ENCODE measurements around the gene AFAP1.

The AFAP1 gene

DNA sequence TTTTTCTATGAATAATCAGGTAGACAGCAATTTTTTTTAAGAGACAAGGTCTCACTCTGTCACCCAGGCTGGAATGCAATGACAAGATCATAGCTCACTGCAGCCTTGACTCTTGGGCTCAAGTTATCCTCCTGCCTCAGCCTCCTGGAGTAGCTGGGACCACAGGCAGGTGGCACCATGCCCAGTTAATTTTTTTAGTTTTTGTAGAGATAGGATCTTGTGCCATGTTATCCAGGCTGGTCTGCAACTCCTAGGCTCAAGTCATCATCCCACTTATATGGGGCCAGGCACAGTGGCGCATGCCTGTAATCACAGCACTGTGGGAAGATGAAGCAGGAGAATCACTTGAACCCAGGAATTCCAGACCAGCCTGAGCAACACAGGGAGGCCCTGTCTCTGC, 26.8 kb downstream of the AFAP1 start:
- no peak for DNase-seq

- peak; percentile 94 for DNase-seq
Observed at GRCh38 chr4:7910952-7911578, 28.6 kb downstream of the AFAP1 start.

- no peak for DNase-seq
Observed at GRCh38 chr4:7910263-7910896, 29.3 kb downstream of the AFAP1 start.

DNA sequence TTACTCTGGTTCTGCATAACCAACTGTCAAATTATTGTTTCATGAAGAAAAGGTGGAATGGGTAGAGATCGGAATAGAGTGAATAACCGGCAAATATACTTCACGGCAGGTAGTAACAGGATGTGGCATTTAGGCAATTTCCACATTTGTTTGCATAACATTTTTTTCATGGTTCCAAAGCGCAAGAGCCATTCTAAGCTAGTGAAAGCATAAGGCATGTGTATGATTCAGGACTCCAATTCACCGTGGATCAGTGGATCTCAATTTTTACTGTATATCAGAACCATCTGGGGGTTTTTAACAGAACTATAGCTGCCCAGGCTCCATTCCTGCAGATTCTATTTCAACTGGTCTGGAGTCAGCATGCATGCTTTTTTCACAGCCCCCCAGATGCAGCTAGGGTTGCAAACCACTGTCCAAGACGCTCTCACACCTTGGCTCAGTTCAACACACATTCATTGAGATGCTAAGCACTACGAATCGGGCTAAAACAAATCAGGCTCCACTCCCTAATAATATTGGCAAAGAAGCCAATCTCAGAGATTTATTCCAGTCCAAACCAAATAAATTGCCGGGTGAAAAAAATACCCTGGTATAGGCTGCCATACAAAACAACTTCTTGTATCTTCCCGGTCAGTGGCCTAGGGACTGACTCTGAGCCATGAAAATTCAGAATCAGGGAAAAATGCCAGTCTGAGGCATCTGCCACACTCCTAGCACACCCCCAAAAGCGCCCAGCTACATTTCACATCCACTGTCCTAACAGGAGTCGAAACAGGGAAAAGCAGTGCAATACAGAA, 30.0 kb downstream of the AFAP1 start:
- no peak for DNase-seq

GRCh38 chr4:7908668-7909067, 31.0 kb downstream of the AFAP1 start:
- no peak for DNase-seq

- no peak for DNase-seq
Observed at GRCh38 chr4:7907142-7907541, 32.5 kb downstream of the AFAP1 start.

GRCh38 chr4:7906171-7906701, 33.4 kb downstream of the AFAP1 start:
- DNase-seq: no peak

GRCh38 chr4:7904952-7905915, 34.4 kb downstream of the AFAP1 start:
- no peak for DNase-seq

DNA sequence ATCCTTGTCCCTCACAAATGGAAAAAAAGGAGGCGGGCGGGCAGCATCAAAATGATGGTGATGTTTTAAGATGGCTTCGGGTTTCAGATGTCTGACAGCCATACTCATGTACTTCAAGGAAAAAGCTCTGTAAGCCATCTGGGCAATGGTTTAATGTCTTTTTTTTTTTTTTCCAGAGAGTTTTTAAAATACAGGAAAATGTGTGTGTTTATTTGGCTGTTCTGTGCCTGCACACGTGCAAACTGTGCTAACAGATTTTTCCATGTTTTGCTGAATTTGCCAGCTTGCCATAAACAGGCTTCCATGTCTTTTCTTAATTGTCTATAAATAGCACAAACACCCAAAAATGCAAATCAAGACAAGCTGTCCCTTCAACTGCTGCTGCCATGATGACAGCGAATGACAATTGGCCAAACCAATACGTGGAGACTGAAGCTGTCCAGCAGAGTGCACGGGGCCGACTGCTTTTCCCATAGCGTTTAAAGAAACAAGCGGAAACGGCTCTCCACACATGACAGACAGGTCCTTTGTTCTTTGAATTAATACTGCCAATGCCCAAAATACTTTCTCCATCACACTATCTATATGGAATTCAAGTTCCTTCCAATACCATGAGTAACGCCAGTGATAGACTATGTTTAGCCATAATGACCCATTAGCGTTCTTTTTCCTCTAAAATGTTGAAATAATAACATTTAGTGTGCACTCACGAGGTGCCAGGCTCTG, 35.7 kb downstream of the AFAP1 start:
- no peak for DNase-seq

GRCh38 chr4:7902826-7903225, 36.8 kb downstream of the AFAP1 start:
- DNase-seq: no peak

DNA sequence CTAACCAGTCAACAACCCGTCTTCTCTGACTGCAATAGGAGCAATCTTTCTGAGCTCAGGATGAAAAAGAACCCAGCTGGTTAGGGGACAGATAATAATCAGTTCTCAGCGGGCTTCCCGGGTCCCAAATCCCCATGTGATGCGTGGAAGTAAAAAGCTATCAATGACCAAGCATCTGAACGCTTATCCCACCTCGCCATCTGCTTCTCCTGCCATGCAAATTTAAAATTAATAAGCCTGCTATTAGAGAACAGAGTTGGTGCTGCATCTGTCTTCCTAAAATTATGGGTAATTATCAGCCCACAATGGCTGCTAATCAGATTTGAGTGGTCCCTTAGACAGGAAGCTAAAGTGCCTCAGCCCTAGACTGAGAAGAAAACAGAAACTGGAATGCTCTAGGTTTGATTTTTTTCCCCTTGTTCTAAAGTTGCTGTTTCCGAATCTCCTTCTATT, 37.5 kb downstream of the AFAP1 start:
- DNase-seq: peak; percentile 99

DNA sequence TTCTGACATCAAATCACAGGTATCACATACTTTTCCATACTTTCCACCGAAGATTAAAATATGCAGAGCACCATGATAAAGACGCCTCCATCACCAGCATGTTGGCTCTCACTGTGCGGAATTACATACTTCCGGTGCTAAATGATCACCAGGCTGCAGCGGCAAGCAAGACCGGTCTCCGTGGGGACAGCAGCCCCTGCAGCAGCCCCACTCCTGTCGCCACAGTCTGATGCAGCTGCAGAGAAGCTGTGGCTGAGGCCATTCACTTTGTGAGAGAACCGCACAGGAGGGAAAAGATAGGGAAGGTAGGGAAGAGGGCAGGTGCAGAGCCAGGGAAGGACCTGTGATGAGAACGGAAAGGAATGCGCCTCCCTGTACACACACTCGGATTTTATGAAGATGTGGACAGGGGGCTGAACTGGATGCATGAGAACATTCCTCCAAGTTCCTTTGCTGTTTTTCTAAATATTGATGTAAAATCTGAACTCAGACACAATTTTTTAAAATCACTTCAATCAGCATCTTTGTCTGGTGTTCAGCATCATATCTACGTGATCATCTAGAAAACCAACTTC, 38.3 kb downstream of the AFAP1 start:
- DNase-seq: no peak

GRCh38 chr4:7900334-7900909, 39.2 kb downstream of the AFAP1 start:
- no peak for DNase-seq

DNA sequence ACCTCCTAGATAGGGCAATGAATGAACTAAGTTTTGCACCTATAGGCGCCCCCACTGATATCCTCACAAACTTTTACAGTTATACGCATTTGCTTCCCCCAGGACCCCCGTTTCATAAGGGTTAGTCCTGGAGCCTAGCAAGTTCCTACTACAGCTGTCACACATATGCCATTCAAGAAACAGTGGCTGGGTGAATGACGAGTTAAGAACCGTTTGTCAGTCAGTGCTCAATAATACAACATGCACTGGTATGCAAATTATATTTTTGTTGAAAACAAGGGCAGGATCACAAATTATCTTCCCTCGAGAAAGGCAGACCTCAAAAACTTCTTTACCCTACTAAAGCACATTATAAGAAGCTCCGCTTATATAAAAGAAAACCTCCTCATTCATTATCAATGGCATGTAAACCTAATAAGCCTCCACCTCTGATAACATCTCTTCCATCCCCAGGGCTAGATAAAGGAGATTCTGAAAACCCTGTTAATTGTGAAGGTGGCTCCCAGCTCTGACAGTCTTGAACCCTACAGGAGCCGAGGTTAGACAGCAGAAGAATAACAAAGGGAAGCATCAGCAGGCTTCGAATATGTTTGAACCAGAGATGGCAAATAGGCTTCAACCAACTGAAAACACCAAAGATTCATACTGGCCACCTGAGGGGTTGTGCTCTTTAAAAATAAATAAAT, 40.3 kb downstream of the AFAP1 start:
- no peak for DNase-seq

DNA sequence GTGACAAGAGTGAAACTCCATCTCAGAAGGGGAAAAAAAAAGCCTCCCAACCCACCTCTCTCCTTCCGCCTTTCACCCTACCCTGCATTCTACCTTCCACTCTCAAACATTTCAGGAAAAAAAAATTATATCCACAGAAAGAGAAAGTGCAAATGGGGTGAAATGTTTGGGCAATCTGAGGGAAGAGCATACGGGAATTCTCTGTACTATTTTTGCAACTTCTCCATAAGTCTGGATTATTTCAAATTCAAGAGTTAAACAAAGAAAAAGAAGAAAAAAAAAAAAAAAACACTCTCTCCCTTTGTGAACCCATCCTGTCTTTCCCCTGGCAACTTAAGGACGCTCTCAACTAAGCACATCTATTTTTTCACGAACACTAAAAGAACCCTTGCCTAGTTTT, 41.3 kb downstream of the AFAP1 start:
- no peak for DNase-seq

GRCh38 chr4:7897811-7898210, 41.9 kb downstream of the AFAP1 start:
- no peak for DNase-seq

- DNase-seq: peak; percentile 97
Observed at GRCh38 chr4:7894677-7895181, 44.9 kb downstream of the AFAP1 start.

DNA sequence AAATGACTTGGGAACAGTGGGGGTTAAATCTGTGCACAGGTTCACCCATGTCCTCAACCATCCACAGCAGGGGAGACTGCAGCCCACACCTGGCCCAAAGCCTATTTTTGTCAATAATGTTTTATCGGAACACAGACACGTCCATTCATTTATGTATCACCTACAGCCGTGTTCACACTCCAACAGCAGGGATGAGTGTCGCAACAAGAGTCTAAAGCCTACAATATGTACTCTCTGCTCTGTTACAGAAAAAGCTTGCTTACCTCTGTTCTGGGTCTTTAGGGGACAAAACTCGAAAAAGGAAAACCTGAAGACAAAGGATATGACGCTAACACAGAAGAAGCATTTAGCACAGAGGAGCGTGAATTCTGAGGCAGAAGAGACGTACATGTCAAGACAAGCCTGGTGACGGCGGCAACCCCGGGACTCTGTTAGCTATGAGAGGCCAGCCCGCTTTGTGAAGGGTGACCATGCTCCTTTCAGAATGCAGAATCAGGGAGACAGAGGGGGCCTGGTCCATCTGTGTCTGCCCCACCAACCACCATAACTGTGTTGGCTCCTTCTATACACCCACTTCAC, 45.5 kb downstream of the AFAP1 start:
- no peak for DNase-seq

DNA sequence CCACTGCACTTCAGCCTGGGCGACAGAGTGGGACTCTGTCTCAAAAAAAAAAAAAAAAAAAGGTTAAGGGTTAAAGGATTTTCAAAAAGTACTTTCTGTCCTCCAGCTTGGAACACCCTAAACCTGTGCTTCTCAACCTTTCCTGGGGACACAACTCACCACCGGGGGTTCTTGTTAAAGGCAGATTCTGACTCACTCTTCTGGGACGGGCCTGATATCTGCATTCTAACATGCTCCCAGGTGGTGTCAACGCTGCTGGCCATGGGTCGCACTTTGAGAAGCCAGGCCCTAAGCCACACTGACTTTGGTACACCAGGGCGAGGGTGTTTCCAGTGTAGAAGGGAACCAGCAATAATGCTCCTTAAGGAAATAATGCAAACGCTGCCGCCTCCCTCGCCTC, 46.1 kb downstream of the AFAP1 start:
- DNase-seq: no peak
